Renal cortex interstitium (tissue), 11 donors: Measurements from ENCODE around the gene KRT80. TPM values are rescaled to one million over a fixed set of nuclear protein-coding genes. Genes with fewer than 3 reads are reported as not detected.

ENCODE experiments used
- DNase-seq, 11 donors: peaks; one replicate each; pipeline ENCODE4 v3.0.0-alpha.2; 2013; ENCODE audit warnings: low read depth in 9 of 11, low spot score in 4 of 11; ENCODE audit errors: extremely low read depth in 1 of 11
- polyA plus RNA-seq, 3 donors: library from polyadenylated mRNA; unstranded; fragments of 120-200 nt; gene quantifications; one replicate each; pipeline ENCODE4 v1.2.1, GENCODE V29; 2013; ENCODE audit not compliant: insufficient read length in 3 of 3

The KRT80 gene
- polyA plus RNA-seq, 3 donors = 0.52 to 1.8 (median 0.87) TPM

GRCh38 chr12:52203079-52203921, 11.5 kb upstream of the KRT80 start:
- peak in 6 of 11 donors; percentile 56 to 81 (median 72) for DNase-seq

GRCh38 chr12:52202361-52203078, 10.7 kb upstream of the KRT80 start:
- peak in 4 of 11 donors; percentile 51 to 71 (median 58) for DNase-seq

DNA sequence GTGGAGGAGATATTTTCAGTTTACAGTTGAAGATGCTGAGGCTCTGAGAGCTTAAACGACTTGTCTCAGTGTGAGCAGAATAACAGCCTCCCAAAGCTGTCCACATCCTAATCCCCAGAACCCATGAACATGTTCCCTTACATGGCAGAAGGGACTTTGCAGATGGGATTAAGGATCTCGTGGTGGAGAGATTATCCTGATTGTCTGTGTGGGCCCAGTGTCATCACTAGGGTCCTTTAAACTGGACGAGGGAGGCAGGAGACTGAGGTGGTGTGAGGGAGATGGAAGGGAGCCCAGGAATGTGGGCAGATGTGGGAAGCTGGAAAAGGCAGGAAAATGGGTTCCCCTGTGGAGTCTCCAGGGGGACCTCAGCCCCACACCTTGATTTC, 9.6 kb upstream of the KRT80 start:
- no peak for DNase-seq

- DNase-seq = no peak
These were observed 9.1 kb upstream of the KRT80 start for GRCh38 chr12:52200781-52201450.

GRCh38 chr12:52200086-52200780, 8.4 kb upstream of the KRT80 start:
- no peak for DNase-seq

DNA sequence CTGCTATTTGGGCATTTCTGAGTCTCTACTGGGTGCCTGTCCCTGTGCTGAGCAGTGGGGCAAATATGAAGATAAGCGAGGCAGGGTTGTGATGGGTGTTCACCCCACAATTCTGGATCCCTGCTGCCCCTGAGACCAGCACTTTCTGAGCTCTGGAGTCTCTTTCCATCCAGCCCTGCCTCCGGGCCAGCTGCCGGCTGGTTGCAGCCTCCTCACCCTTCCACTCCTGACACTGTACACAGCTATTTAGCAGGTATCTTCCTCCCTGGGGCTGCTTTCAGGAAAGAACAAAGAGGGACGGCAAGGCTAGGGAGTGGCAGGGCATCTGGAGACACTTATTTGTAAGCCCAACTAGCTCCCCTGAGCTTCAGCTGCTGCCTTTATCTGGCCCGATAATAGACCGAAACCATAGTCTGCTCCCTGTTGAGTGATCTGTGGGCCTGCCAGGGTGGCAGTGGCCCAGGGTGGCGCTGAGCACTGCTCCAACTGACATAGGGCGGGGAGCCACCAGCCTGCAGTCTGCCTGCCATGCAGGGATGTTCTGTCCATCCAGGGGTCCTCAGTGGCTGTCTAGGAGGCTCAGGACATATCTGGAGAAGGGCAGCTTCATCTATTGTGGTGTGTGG, 7.6 kb upstream of the KRT80 start:
- no peak for DNase-seq

DNA sequence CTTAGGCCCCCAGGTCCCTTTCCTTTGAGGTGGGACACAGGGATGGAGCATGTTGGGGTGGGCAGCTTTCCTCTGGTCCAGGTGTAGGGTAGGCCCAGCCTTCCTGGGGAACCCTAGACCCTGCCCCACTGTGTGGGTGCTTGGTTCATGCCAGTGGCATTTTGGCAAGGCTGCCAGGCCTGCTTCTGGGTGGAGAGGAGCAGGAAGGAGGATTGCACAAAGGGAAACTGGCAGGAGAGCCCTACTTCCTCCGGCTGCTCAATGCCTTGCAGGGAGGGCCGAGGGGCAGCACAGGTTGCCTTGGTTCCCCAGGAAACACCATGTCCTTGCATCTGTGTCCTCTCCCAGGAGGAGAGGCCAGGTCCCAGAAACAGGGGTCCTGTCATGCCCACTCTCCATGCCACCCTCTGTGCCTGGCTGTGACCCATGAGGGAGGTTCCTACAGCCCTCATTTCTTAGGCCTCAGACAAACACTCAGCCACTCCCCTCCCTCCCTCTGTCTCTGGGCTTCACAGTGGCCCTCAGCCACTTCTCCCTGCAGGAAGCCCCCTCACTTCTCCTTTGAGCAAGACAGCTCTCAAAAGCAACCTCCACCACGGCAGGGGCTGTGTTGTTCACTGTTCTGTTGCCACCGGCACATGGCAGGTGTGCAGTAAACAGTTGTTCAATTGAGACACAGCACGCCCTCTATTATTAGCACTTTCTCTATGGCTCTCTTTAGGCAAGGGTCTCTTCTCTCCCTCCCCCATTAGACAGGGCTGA, 6.8 kb upstream of the KRT80 start:
- DNase-seq = no peak

GRCh38 chr12:52197371-52198231, 5.8 kb upstream of the KRT80 start:
- no peak for DNase-seq

- DNase-seq = peak in 2 of 11 donors; percentile 51 to 63
These were observed 3.4 kb upstream of the KRT80 start for GRCh38 chr12:52195065-52195730.

- no peak for DNase-seq
These were observed 2.2 kb upstream of the KRT80 start for GRCh38 chr12:52193991-52194390.

- DNase-seq = no peak
These were observed 1.7 kb upstream of the KRT80 start for GRCh38 chr12:52193532-52193931.

DNA sequence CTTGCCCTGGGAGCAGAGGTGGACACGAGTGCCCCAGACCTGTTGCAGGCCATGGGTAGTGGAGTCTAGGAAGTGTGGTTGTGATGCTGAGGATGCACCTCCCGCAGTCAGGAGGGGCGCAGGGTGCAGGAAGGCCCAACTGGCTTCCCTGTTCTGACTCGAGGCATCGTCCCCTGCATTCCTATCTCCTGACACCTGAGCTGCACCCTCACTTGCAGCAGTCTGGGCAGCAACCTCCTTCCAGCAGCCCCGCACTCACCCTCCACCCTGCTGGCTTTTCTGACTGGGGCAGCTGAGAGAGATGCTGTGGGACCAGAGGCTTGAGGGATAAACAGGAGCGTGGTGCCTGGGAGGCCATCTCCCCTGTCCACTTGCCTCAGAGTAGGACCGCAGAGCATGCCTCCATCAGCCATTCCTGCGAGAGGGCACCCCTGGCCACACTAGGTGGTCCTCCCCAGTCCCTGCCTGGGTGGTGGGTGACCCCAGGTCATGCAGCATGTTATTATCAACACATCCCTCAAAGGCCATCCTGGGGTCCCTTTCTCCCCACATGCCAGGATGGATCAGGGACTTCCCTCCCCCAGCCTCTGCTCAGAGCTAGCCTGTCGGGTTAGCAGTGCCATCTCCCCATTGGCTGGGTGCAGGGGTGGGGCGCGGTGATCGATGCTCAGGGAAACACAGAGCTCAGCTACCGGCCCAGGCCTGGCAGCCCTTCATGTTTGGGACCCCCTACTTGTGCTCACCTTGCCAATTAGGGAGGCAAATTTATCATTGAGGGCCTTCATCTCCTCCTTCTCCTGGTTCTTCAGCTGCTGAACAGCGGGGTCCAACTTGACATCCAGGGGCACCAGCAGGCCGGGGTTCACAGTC, 719 bp downstream of the KRT80 start:
- DNase-seq = no peak

- DNase-seq = no peak
These were observed 2.2 kb downstream of the KRT80 start for GRCh38 chr12:52189376-52190174.

DNA sequence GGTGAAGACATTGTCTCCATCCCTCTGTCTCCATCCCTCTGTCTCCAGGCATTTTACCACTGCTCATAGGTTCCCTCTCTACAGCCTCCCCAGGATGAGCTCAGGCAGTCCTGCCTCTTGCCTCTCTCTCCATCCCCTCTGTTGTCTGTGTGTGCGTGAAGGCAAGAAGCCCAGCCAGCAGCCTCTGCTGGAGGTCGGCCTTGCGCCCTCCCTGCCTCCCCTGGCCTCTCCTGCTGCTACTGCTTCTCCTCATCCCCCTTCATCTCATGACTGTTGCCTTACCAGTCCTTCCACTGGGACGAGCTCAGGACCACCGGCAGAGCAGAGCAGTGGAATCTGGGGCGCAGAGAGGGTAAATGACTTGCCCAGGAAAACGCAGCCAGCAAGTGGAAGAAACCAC, 3.2 kb downstream of the KRT80 start:
- DNase-seq = no peak

GRCh38 chr12:52187640-52188039, 4.2 kb downstream of the KRT80 start:
- no peak for DNase-seq
